Measurements from ENCODE around the gene KRTAP4-5.
"Not testable (repeated sequence)": the region's sequence is repeated elsewhere in the genome, so short reads cannot be mapped to it uniquely, and the experiment has no call there.

KRTAP4-5 gene

GRCh38 chr17:41149652-41149985 is at the start of gene KRTAP4-5:
TSS of gene KRTAP4-5 (minus strand) at chr17:41149825. CDS start at chr17:41149767, 58 bp downstream.
- DNase-seq, result no peak

DNA sequence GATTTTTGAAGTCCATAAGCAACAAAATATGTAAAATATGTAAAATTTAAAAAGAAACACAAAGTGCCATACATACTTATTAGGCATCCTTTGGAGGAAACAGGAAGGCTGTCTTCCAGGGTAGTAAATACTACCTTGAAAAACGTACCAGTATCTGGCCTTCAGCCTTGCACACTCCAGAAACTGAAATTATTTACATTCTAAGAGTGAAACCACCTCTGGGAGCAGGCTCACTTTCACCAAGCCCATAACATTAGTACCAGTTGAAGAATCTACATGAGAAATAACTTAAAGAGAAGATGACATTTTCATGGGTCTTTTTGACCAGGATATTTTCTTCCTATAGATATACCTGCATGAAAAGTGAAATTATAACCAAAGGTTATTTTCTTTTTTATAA is 46.4 kb upstream of the KRTAP4-5 start:
- DNase-seq, result no peak

DNA sequence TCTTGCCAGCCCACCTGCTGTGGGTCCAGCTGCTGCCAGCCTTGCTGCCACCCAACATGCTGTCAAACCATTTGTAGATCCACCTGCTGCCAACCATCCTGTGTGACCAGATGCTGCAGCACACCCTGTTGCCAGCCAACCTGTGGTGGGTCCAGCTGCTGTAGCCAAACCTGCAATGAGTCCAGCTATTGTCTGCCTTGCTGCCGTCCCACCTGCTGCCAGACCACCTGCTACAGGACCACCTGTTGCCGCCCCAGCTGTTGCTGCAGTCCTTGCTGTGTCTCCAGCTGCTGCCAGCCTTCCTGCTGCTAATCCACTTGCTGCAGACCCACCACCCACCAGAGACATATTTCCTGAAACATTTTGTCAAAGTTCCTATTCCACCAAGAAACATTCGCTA is 40.7 kb upstream of the KRTAP4-5 start:
- no peak for DNase-seq

- DNase-seq, result not testable (repeated sequence)
Observed at GRCh38 chr17:41189837-41190318, 40.3 kb upstream of the KRTAP4-5 start, which contains the start of gene KRTAP9-1. TSS of gene KRTAP9-1 (plus strand) at chr17:41189887. CDS start at chr17:41189887, 0 bp downstream.

DNA sequence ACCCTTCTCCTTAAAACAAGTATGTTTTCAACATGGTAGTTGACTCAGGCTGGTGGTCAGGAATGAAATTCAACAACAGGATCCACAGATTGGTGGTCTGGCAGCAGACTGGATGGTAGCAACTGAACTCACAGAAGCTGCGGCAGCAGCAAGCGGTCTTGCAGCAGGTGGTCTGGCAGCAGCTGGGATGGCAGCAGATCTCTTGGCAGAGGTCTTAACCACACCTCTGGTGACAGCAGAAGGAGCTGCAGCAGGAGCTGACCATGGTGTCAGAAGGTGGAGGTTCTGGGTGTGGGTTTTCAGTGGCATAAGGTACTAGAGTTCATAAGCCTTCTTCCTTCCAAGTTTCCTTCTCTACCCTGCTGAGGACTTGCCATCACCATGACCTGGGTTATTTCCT is 37.2 kb upstream of the KRTAP4-5 start:
- DNase-seq, result no peak

DNA sequence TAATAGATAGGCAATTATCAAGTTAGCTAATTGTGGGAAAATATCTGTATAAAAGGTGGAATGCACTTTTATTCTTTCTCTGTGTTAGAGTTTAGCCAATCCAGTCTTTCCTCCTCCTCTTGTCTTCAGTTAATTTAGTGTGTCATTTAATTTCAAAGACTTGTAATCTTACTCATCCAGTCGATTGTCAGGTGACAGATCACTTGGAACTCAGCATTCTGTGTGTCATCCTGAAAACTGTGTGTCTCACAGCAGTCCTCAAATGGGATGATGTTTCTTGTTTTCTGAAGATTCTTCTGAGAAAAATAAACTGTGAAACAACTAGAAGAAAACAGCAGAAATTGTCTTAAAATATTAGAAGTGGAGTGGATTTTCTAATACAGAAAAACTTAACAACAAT is 35.4 kb upstream of the KRTAP4-5 start:
- no peak for DNase-seq

GRCh38 chr17:41184480-41184961 is 34.9 kb upstream of the KRTAP4-5 start, which contains the start of gene KRTAP4-1:
TSS of gene KRTAP4-1 (minus strand) at chr17:41184911. CDS start at chr17:41184854, 57 bp downstream.
- DNase-seq, result no peak

DNA sequence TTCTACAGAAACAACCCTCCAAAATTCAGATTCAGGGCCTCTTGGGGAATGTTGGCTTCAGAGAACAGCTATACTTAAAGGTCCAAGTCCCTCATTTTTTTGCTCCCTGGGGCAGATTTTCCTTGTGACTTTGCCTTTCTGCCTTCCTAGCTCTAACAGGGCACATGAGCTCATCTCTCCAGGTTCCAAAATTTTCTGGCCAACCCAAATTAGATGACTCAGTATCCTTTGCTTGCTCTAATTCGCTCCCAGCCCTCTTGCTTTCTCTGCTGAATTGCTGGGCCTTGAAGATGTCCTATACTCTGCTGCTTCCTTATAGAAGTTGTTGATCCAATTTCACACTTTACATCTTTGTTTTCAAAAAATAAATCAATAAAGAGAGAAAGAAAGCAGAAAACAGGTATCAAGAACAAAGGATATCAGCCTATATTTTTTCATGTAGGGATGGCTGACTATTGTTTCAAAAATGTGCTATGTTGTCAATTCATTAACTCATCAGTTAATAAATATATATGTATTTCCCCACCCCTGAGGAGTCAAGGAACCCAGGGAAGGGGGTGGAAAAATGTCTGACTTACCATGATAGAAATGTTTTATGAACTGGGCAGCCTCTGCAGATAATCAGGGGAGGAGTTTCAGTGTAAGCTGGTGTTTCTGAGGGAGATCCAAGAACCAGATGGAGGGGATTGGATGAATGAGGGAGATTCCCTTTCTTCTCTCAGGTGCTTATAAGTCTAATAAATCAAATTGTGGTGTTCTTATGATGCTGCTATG is 29.4 kb upstream of the KRTAP4-5 start:
- DNase-seq, result no peak

GRCh38 chr17:41178341-41178740 is 28.7 kb upstream of the KRTAP4-5 start:
- DNase-seq, result no peak

DNA sequence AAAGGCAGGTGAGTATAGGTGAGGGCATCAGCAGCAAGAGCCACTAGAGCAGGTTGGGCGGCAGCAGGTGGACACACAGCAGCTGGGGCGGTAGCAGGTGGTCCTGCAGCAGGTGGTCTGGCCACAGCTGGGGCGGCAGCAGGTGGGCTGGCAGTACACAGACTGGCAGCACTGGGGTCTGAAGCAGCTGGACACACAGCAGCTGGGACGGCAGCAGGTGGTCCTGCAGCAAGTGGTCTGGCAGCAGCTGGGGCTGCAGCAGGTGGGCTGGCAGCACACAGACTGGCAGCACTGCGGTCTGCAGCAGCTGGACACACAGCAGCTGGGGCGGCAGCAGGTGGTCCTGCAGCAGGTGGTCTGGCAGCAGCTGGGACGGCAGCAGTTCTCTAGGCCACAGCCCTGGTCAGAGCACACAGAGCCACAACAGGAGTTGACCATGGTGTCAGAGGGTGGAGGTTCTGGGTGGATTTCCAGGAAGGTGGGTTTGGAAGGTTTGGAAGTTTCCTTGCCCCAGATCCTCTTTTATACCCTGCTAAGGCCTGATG is 28.2 kb upstream of the KRTAP4-5 start, which contains the start of gene KRTAP4-2:
Gene KRTAP4-2 (minus strand): TSS at position 495 of the 545 bp plus-strand sequence. CDS start 57 bp downstream, at position 438.
- no peak for DNase-seq

DNA sequence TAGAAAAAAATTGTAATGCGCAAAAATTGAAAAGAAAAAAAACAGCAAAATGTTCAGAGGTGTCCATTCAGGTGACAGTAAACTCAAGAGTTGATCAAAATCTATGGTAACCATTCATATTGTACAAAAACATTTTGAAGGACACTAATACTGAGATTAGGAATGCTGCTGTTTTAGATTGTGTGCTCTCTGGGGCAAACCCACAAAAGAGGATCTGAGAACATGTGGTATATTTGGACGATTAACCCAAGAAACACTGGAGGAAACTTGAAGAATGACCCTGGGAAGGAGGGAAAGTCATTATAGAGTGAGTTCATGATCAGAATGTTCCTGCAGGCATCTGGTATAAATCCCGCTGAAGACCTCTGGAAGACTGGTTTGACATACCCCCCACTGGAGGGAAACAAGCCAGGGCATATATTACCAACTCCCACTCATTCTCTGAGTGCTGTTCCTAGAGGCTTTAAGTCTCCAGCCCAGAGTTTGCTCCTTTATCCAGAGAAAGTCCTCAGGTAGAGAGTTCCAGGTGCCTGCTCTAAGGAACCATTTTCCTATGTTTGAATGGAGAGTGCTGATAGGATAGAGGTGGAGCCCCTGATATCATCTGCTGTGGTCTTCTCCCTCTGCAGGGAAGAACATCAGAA is 27.2 kb upstream of the KRTAP4-5 start:
- no peak for DNase-seq

- DNase-seq, result no peak
Observed at GRCh38 chr17:41171886-41172285, 22.3 kb upstream of the KRTAP4-5 start.

GRCh38 chr17:41168121-41168520 is 18.5 kb upstream of the KRTAP4-5 start, which contains the start of gene KRTAP4-3:
TSS of gene KRTAP4-3 (minus strand) at chr17:41168221. CDS start at chr17:41168172, 49 bp downstream.
- DNase-seq, result no peak

DNA sequence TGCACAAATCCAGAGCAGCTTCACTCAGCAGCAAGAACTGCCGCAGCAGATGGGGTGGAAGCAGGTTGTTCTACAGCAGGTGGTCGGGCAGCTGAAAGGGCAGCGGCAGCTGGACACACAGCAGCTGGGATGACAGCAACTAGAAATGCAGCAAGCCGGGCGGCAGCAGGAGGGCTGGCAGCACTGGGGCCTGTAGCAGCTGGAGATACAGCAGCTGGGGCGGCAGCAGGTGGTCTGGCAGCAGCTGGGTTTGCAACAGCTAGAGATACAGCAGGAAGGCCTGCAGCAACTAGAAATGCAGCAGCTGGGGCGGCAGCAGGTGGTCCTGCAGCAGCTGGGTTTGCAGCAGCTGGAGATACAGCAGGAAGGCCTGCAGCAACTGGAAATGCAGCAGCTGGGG is 17.9 kb upstream of the KRTAP4-5 start:
- no peak for DNase-seq

GRCh38 chr17:41163828-41164227 is 14.2 kb upstream of the KRTAP4-5 start:
- no peak for DNase-seq

DNA sequence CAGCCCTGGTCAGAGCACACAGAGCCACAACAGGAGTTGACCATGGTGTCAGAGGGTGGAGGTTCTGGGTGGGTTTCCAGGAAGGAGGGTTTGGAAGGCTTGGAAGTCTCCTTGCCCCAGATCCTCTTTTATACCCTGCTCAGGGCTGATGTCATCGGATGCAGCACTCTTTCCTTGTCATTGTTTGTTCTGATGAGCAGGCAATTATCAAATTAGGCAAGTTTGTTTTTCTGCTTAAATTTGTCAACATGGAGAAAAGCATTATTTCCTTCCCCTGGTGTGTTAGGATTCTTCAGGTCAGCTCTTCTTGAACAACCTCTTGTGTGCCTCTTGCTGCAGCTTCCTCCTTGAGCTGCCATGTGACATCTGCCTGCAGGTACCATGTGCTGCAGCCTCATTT is 11.0 kb upstream of the KRTAP4-5 start, which contains the start of gene KRTAP4-4:
Gene KRTAP4-4 (minus strand): TSS at position 101 of the 400 bp plus-strand sequence. CDS start 57 bp downstream, at position 44.
- DNase-seq, result no peak

GRCh38 chr17:41160190-41160589 is 10.6 kb upstream of the KRTAP4-5 start:
- not testable (repeated sequence) for DNase-seq

GRCh38 chr17:41153856-41154255 is 4.2 kb upstream of the KRTAP4-5 start:
- DNase-seq, result no peak

GRCh38 chr17:41151525-41151924 is 1.9 kb upstream of the KRTAP4-5 start:
- DNase-seq, result no peak

DNA sequence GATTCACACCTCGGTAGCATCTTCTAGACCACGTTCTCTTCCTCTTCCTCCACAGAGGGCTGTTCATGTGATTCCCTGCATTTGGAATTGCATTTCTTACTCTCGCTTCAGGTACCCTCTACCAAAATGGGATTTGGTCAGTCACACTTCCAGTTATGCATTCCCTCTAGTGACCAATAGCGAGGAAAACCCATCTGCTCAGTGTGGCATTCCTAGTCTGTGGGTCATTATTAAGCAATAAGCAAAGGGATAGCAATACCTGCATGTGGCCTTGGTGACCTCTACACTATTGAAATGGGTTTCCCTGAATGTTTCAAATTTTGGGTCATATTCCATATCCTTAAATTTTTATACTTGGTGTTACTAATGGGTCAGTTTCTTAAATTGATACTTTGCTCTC is 401 bp upstream of the KRTAP4-5 start:
- no peak for DNase-seq

GRCh38 chr17:41148971-41149651 is 514 bp downstream of the KRTAP4-5 start:
- not testable (repeated sequence) for DNase-seq

GRCh38 chr17:41147531-41148204 is 2.0 kb downstream of the KRTAP4-5 start:
- no peak for DNase-seq
